Caki2 (cell line): ENCODE data around the gene LRRC2. TPM values are rescaled to one million over a fixed set of nuclear protein-coding genes. Genes with fewer than 3 reads are reported as not detected.
"Not testable (repeated sequence)": the region's sequence is repeated elsewhere in the genome, so short reads cannot be mapped to it uniquely, and the experiment has no call there.

Experiments
- DNase-seq: peaks from one replicate; pipeline ENCODE4 v3.0.0-alpha.2; 2015; ENCODE audit warnings: low read depth
- in situ Hi-C: cut with HindIII; loops from 2 replicates; pipeline ENCODE4 v1.10.0; 2016; ENCODE audit warnings: low sequenced_read_pairs, low pct_unique_long_range_greater_than_20kb, mixed read lengths
- total RNA-seq: library from RNA; depleted of rRNA; stranded (reverse); fragments of >200 nt; shearing (Covaris generic); gene quantifications from 2 replicates; pipeline ENCODE4 v1.2.3, GENCODE V29; 2014; ENCODE audit warnings: low replicate concordance

The LRRC2 gene
- total RNA-seq, 1 experiment from 2014 or later = not detected

GRCh38 chr3:46585799-46586693, 19.9 kb upstream of the LRRC2 start:
- DNase-seq = peak; percentile 23
- in situ Hi-C loops = no loop called here

- in situ Hi-C loops = no loop called here
- DNase-seq = no peak
Observed at GRCh38 chr3:46584598-46585467, 18.7 kb upstream of the LRRC2 start.

- DNase-seq = no peak
- in situ Hi-C loops = no loop called here
Observed at GRCh38 chr3:46580675-46581074, 14.6 kb upstream of the LRRC2 start.

- DNase-seq = no peak
- in situ Hi-C loops = no loop called here
Observed at GRCh38 chr3:46579756-46580286, 13.7 kb upstream of the LRRC2 start.

GRCh38 chr3:46578973-46579755, 13.1 kb upstream of the LRRC2 start:
- no peak for DNase-seq
- in situ Hi-C loops = no loop called here

- in situ Hi-C loops, DNase-seq: not testable (repeated sequence)
Observed at GRCh38 chr3:46577580-46578249, 11.6 kb upstream of the LRRC2 start.

- no peak for DNase-seq
- in situ Hi-C loops = no loop called here
Observed at GRCh38 chr3:46576879-46577278, 10.8 kb upstream of the LRRC2 start.

GRCh38 chr3:46576386-46576785, 10.3 kb upstream of the LRRC2 start:
- DNase-seq = no peak
- in situ Hi-C loops = no loop called here

GRCh38 chr3:46575577-46576222, 9.6 kb upstream of the LRRC2 start:
- in situ Hi-C loops = no loop called here
- DNase-seq = no peak

GRCh38 chr3:46574881-46575576, 8.9 kb upstream of the LRRC2 start:
- no peak for DNase-seq
- in situ Hi-C loops = no loop called here

- in situ Hi-C loops = no loop called here
- no peak for DNase-seq
Observed at GRCh38 chr3:46574243-46574646, 8.1 kb upstream of the LRRC2 start.

- in situ Hi-C loops = no loop called here
- no peak for DNase-seq
Observed at GRCh38 chr3:46573701-46574100, 7.6 kb upstream of the LRRC2 start.

- in situ Hi-C loops = no loop called here
- DNase-seq = no peak
Observed at GRCh38 chr3:46571684-46572083, 5.6 kb upstream of the LRRC2 start.

- in situ Hi-C loops = no loop called here
Observed at GRCh38 chr3:46565607-46566039, 479 bp downstream of the LRRC2 start.

GRCh38 chr3:46565077-46565476, 1.0 kb downstream of the LRRC2 start:
- in situ Hi-C loops = no loop called here
- no peak for DNase-seq

More at GRCh38 chr3:46565607-46566039, 479 bp downstream of the LRRC2 start:
- no peak for DNase-seq

GRCh38 chr3:46564190-46565021, 1.7 kb downstream of the LRRC2 start:
- in situ Hi-C loops = no loop called here
- DNase-seq = no peak
